Bronchial epithelial cell (primary cell): ENCODE measurements around the gene ITSN1. TPM values are rescaled to one million over a fixed set of nuclear protein-coding genes. Genes with fewer than 3 reads are reported as not detected.
"Not testable (repeated sequence)": the region's sequence is repeated elsewhere in the genome, so short reads cannot be mapped to it uniquely, and the experiment has no call there.

ENCODE experiments used
- DNase-seq: peaks from one replicate; pipeline ENCODE4 v3.0.0-alpha.2; 2010; ENCODE audit warnings: low read depth
- FAIRE-seq: peaks from 2 replicates; lab custom pipeline; 2011; peaks lifted over from hg19 to GRCh38; lab: Jason Lieb, UNC
- H3K27me3 ChIP-seq: 2 replicates; pipeline ENCODE4 v1.5.1; 2011; ENCODE audit warnings: low read length; ENCODE audit not compliant: control insufficient read depth, insufficient read depth
- H3K36me3 ChIP-seq: 2 replicates; pipeline ENCODE4 v1.5.1; 2011; ENCODE audit warnings: low read length; ENCODE audit not compliant: control insufficient read depth, insufficient read depth
- H3K4me3 ChIP-seq: 2 replicates; pipeline ENCODE4 v1.5.1; 2011; ENCODE audit warnings: mild to moderate bottlenecking, low read depth, low read length, control low read depth
- CTCF ChIP-seq: IDR thresholded peaks from 2 replicates; pipeline ENCODE4 v1.5.1; 2011; ENCODE audit warnings: mild to moderate bottlenecking, moderate library complexity, low read length, control low read depth, inconsistent platforms; ENCODE audit not compliant: insufficient read depth, severe bottlenecking
- total RNA-seq: library from RNA; depleted of rRNA; stranded (reverse); fragments of >200 nt; gene quantifications from 2 replicates; pipeline ENCODE4 v1.2.1, GENCODE V29; 2014

ITSN1 gene
- total RNA-seq, 1 donor from 2014 or later = 15.0 TPM

- Histone ChIP-seq H3K4me3 (no peak overlapping the region), H3K27me3 (no peaks in the 10 kb centered on the region), H3K36me3 (no peaks in the 10 kb centered on the region)
- DNase-seq = no peak
- TF ChIP-seq CTCF = no peak
- no peak for FAIRE-seq
Measured at GRCh38 chr21:33861125-33861524, 218.8 kb downstream of the ITSN1 start.

GRCh38 chr21:33863191-33863590 lies 220.9 kb downstream of the ITSN1 start:
- FAIRE-seq, H3K36me3 ChIP-seq, DNase-seq, H3K4me3 ChIP-seq, H3K27me3 ChIP-seq: not testable (repeated sequence)

- no peak for DNase-seq
- no peak for TF ChIP-seq CTCF
- no peaks in the 10 kb centered on the region for H3K27me3 ChIP-seq
- no peak overlapping the region for H3K4me3 ChIP-seq
- FAIRE-seq = no peak
- no peaks in the 10 kb centered on the region for H3K36me3 ChIP-seq
Measured at GRCh38 chr21:33864150-33864549, 221.8 kb downstream of the ITSN1 start.

GRCh38 chr21:33865176-33865575 lies 222.9 kb downstream of the ITSN1 start:
- no peaks in the 10 kb centered on the region for H3K36me3 ChIP-seq
- TF ChIP-seq CTCF = no peak
- H3K27me3 ChIP-seq = no peaks in the 10 kb centered on the region
- no peak overlapping the region for H3K4me3 ChIP-seq
- DNase-seq (no peak), FAIRE-seq (no peak)

- Histone ChIP-seq H3K4me3 (no peak overlapping the region), H3K27me3 (no peaks in the 10 kb centered on the region), H3K36me3 (no peaks in the 10 kb centered on the region)
- no peak for TF ChIP-seq CTCF
- FAIRE-seq (no peak), DNase-seq (no peak)
Measured at GRCh38 chr21:33865996-33866575, 223.8 kb downstream of the ITSN1 start.

- no peaks in the 10 kb centered on the region for H3K27me3 ChIP-seq
- TF ChIP-seq CTCF = no peak
- DNase-seq (no peak), FAIRE-seq (no peak)
- H3K4me3 ChIP-seq = no peak overlapping the region
- no peaks in the 10 kb centered on the region for H3K36me3 ChIP-seq
Measured at GRCh38 chr21:33866826-33867225, 224.5 kb downstream of the ITSN1 start.

GRCh38 chr21:33867868-33868267 lies 225.6 kb downstream of the ITSN1 start:
- not testable (repeated sequence) for H3K27me3 ChIP-seq, H3K4me3 ChIP-seq, FAIRE-seq, DNase-seq, H3K36me3 ChIP-seq
